ENCODE measurements around the gene INHBB.
A peak's percentile ranks its signal among the peaks of the same experiment; 100 is the strongest.

INHBB gene

DNA sequence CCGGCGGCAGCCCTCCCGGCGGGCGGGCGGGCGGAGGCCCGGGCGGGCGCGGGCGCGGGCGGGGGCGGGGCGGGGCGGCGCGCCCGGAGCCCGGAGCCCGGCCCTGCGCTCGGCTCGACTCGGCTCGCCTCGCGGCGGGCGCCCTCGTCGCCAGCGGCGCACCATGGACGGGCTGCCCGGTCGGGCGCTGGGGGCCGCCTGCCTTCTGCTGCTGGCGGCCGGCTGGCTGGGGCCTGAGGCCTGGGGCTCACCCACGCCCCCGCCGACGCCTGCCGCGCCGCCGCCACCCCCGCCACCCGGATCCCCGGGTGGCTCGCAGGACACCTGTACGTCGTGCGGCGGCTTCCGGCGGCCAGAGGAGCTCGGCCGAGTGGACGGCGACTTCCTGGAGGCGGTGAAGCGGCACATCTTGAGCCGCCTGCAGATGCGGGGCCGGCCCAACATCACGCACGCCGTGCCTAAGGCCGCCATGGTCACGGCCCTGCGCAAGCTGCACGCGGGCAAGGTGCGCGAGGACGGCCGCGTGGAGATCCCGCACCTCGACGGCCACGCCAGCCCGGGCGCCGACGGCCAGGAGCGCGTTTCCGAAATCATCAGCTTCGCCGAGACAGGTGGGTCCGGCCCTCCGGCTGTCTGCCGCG, at the start of gene INHBB:
Gene INHBB, plus strand, starts transcription at position 111 of the 641 bp plus-strand sequence. Its CDS starts 53 bp downstream, at position 164.
- H3K4me3 ChIP-seq (ENCODE audit: low read depth, low read length), result peak within 1 kb of the TSS; percentile 58
- TF ChIP-seq, protein P1, sequence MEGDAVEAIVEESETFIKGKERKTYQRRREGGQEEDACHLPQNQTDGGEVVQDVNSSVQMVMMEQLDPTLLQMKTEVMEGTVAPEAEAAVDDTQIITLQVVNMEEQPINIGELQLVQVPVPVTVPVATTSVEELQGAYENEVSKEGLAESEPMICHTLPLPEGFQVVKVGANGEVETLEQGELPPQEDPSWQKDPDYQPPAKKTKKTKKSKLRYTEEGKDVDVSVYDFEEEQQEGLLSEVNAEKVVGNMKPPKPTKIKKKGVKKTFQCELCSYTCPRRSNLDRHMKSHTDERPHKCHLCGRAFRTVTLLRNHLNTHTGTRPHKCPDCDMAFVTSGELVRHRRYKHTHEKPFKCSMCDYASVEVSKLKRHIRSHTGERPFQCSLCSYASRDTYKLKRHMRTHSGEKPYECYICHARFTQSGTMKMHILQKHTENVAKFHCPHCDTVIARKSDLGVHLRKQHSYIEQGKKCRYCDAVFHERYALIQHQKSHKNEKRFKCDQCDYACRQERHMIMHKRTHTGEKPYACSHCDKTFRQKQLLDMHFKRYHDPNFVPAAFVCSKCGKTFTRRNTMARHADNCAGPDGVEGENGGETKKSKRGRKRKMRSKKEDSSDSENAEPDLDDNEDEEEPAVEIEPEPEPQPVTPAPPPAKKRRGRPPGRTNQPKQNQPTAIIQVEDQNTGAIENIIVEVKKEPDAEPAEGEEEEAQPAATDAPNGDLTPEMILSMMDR (IDR thresholded peaks at IDR 0.05; ENCODE audit: insufficient read depth, low read length, missing control alignments), result no peak
- ChIA-PET POLR2A (no interaction called here), CTCF (interaction anchor here (1.4 to 16.6 kb wide), 3 partner anchors 13 to 332 kb away, joined by 5 to 576 read pairs (median 29); no protein-coding TSS in a partner anchor)
- no peak for DNase-seq (ENCODE audit: low read depth, low spot score)

DNA sequence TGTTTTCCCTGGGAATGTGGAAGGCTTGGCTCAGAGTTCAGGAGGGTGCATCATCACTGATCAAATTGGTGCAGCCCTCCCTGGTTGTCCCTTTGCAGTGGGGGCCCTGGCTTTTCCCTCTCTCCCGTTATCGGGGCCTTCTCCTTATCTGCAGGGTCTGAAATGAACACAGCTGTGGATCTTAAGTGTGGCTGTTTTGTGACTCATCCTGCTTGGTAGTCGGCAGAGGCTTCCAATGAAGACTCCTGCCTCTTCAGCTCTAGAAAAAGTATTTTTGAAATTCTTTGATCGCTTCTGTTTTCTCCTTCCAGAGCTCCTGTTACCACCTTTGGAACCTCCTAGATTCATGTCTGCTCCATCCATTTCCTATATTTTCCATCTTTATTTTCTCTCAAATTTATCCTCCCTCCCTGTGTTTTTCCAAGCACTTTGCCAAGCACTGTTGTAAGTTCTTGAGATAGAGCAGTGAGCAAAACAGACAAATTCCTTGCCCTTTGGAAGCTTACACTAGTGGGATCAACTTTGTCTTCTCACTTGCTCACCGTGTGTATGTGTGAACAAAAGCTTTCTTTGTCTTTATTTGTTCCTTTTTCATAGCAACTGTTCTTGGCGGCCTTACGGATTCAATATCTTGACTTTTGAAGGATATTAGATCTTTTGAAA, 47.6 kb upstream of the INHBB start:
- no peak for DNase-seq (ENCODE audit: low read depth, low spot score)
- CTCF ChIA-PET, result interaction anchor here (0.7 to 11.3 kb wide), 8 partner anchors 8 to 781 kb away, joined by 3 to 137 read pairs (median 4); no protein-coding TSS in a partner anchor
- TF ChIP-seq, protein P1 (IDR thresholded peaks at IDR 0.05; ENCODE audit: insufficient read depth, low read length, missing control alignments), result no peak
- POLR2A ChIA-PET, result interaction anchor here (0.5 kb wide), 1 partner anchor 543 kb away, joined by 3 read pairs; no protein-coding TSS in a partner anchor
- no peak overlapping the region for H3K4me3 ChIP-seq (ENCODE audit: low read depth, low read length)

DNA sequence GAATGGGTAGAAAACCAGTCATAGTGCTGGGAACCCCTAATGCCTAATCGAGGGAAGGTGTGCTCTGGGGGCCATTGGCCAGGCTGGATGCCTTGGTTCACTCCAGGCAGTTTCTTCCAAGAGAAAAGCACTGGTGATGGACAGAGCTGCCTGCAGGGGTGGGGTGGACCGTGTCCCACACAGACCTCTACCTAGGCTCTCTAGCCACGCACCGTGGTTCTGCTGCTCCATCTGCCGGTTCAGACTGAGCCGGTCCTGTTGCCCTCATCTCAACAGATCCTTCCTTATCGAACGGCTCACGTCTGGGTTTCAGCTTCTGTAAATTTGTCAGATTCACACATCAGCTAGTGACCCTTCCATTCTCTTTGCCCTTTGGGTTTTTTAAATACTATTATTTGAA, 46.9 kb upstream of the INHBB start:
- ChIA-PET POLR2A (no interaction called here), CTCF (interaction anchor here (0.6 to 11.3 kb wide), 5 partner anchors 9 to 384 kb away, joined by 3 to 137 read pairs (median 4); no protein-coding TSS in a partner anchor)
- H3K4me3 ChIP-seq (ENCODE audit: low read depth, low read length), result no peak overlapping the region
- TF ChIP-seq, protein P1 (IDR thresholded peaks at IDR 0.05; ENCODE audit: insufficient read depth, low read length, missing control alignments), result no peak
- no peak for DNase-seq (ENCODE audit: low read depth, low spot score)

DNA sequence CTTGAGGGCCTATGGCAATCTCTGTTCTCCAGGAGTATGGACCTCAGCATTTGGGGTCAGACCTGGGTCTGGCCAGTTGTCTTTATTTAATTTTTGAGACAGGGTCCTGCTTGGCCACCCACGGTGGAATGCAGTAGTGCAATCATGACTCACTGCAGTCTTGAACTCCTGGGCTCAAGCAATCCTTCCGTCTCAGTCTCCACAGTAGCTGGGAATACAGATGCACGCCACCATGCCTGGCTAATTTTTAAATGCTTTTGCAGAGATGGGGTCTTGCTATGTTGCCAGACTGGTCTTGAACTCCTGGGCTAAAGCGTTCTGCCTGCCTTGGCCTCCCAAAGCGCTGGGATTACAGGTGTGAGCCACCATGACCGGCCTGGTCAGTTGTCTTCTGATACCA, 46.4 kb upstream of the INHBB start:
- H3K4me3 ChIP-seq (ENCODE audit: low read depth, low read length), result no peak overlapping the region
- DNase-seq (ENCODE audit: low read depth, low spot score), result no peak
- CTCF ChIA-PET, result interaction anchor here (0.6 to 11.3 kb wide), 2 partner anchors 13 to 384 kb away, joined by 3 to 137 read pairs; no protein-coding TSS in a partner anchor
- TF ChIP-seq, protein P1 (IDR thresholded peaks at IDR 0.05; ENCODE audit: insufficient read depth, low read length, missing control alignments), result no peak
- POLR2A ChIA-PET, result no interaction called here

DNA sequence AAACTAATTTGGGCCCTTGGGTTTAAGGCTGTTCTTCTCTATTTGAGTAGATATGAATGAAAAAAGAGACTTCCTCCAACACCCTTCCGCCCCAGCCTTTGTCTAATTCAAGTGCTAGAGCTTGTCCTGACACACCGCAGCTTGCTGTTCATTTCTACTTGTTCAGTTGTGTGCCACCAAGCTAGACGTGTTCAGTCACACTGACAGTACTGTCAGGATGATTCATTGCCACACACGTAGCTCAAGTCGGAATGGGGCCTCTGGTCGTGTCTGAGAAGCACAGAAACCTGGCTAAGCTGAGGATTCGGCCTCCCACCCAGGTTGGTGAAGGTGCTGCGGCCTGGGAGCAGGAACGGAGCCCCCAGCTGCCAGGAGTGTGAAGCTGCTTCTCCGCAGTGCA, 45.6 kb upstream of the INHBB start:
- POLR2A ChIA-PET, result no interaction called here
- no peak overlapping the region for H3K4me3 ChIP-seq (ENCODE audit: low read depth, low read length)
- TF ChIP-seq, protein P1 (IDR thresholded peaks at IDR 0.05; ENCODE audit: insufficient read depth, low read length, missing control alignments), result no peak
- CTCF ChIA-PET, result interaction anchor here (0.8 to 11.3 kb wide), 3 partner anchors 12 to 380 kb away, joined by 3 to 137 read pairs (median 3); no protein-coding TSS in a partner anchor
- no peak for DNase-seq (ENCODE audit: low read depth, low spot score)

DNA sequence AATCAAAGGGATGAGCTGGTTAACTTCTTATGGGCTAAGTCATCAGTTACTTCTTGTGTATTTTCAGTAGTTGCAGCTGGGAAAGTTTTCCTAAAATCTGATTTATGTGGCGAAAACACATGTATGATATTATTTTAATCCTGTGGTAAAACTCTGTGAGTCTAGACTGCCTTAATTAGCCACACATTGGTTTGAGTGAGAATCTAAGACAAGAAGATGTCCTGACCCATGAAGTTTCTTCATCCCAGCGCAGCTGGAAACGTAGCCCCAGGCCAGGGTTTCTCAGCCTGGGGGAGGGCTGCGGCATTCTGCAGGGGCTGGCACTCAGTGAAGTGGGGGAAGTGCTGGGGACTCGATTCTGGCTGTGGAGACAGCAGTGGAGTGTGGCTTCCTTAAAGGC, 44.7 kb upstream of the INHBB start:
- H3K4me3 ChIP-seq (ENCODE audit: low read depth, low read length), result no peak overlapping the region
- no peak for DNase-seq (ENCODE audit: low read depth, low spot score)
- CTCF ChIA-PET, result interaction anchor here (2.9 to 11.3 kb wide), 2 partner anchors 10 to 11 kb away, joined by 18 to 137 read pairs; no protein-coding TSS in a partner anchor
- TF ChIP-seq, protein P1 (IDR thresholded peaks at IDR 0.05; ENCODE audit: insufficient read depth, low read length, missing control alignments), result no peak
- POLR2A ChIA-PET, result no interaction called here

Measured in AG04449 (cell line).